HG03196 (cell line): ENCODE results near the gene MBNL3.
"Not testable (repeated sequence)": the region's sequence is repeated elsewhere in the genome, so short reads cannot be mapped to it uniquely, and the experiment has no call there.

Experiments used
- ATAC-seq: cut with Tn5 transposase; IDR thresholded peaks from one replicate; pipeline ENCODE4 v1.9.1; 2021; ENCODE audit not compliant: unreplicated experiment

The MBNL3 gene

DNA sequence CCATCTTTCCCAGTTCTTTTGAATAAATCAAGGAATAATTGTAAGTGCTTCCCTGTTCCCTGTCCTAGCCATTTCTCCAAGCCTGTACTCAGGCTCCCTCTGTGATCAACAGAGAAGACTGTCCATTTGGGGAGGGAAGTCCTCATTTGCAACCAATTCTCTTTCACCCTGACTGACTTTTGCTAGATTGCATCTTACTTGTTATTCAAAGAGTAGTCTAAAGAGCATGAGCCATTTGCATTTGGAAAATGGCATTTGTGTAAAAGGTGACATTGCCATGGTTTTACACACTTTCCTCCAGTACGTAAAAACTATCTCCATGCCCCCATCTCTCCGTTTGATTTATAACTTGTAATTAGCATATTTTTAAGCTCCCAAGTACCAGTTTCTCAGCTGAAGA, 110.6 kb downstream of the MBNL3 start:
- ATAC-seq, result no peak

- ATAC-seq, result no peak
These were observed 112.9 kb downstream of the MBNL3 start for GRCh38 chrX:132375941-132376340.

DNA sequence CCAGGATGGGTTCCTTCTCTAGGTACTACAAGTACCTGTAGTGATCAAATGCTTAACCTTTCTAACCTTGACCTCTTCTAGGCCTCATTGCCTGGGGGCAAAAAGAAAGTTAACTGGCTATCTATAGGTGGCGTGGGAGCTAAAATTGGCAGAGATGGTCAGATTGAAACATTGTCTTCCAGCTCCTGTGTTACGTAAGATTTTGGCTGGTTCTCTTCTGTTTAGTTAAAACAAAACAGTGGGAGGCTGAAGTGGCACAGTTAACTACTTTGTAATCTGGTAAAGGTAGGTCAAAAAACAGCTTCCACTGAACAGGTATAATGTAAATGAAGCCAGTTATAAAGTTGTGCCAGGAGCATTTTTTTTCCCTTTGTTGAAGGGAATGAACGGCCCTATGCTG, 115.2 kb downstream of the MBNL3 start:
- no peak for ATAC-seq

DNA sequence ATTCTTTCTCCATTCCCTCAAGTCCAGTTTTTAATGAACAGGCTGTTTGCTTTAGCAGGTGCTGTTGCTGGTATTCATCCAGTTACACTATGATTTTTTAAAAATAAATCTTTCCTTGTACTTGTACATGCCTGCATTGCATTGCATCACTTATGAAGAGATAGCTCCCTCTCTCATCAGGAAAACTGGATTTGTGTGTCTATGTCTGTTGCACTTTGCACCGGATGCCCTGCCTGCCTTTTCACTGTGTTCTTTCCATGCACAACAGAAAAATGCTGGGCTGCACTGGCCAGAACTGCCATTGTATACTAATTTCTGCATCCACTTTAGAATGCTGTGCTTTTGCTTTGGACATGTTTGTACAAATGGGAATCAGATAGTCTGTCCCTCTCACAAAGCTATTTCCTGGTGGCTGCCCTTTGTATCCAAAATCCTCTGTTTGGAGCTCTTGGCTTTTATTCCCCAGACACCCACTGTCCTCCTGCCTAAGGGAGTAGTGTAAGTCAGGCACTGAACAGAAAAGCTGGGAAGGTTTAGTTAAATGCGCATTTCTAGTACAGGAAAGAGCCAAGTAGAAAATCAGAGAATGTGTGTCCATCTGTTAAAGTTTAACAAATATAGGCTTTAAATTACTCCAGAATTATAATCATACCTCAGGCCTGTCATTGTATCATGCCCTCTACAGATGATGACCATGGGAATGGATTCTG, 119.1 kb downstream of the MBNL3 start:
- no peak for ATAC-seq

DNA sequence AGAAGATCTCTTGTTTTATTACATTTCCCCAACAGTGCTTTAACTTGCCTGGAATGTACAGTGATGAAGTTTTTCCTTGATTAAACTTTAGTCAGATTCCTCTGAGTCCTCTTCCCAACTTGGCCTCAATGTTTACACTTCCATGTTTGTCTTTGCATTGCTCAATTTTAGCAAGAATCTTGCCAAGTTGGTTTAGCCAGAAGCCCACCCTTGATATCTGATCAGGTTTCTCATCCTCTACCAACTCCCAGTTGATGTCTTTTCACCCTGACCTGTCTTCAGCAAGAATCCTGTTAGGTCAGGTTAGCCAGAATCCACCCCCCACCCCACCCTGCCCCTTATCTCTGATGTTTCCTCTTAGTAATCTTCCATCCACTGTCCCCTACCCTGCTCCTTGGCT, 120.9 kb downstream of the MBNL3 start:
- ATAC-seq, result no peak

GRCh38 chrX:132367314-132367713, 121.5 kb downstream of the MBNL3 start:
- no peak for ATAC-seq

- no peak for ATAC-seq
These were observed 123.3 kb downstream of the MBNL3 start for GRCh38 chrX:132365490-132365889.

DNA sequence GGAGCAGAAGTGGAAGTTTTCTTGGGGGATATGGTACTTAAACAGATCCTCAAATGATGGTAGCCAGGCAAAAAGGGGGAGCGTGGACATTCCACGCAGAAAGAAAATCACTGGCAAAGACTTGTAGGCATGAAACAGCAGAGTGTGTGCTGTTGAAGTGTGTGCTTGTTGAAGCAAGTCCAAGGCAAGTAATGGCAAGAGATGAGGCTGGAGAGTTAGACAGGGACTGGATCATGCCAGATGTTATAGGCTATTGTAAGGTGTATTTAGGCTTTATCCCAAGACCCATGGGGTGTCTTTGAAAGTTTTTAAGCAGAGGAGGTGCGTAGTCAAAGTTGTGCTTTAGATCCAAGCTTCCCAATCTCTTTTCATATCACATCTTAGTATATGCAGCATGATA, 124.5 kb downstream of the MBNL3 start:
- no peak for ATAC-seq

- no peak for ATAC-seq
These were observed 135.4 kb downstream of the MBNL3 start for GRCh38 chrX:132353430-132353829.

DNA sequence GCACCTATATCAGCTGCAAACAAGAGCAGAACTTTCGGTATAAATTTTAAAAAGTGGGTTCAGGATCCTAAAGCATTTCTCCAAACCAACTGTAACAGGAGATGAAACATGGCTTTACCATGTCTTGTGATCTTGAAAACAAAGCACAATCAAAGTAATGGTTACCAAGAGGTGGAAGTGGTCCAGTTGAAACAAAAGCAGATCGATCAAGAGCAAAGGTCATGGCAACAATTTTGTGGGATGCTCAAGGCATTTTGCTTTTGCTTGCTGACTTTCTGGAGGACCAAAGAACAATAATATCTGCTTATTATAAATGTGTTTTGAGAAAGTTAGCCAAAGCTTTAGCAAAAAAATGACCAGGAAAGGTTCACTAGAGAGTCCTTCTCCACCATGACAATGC, 152.7 kb downstream of the MBNL3 start:
- ATAC-seq, result no peak

DNA sequence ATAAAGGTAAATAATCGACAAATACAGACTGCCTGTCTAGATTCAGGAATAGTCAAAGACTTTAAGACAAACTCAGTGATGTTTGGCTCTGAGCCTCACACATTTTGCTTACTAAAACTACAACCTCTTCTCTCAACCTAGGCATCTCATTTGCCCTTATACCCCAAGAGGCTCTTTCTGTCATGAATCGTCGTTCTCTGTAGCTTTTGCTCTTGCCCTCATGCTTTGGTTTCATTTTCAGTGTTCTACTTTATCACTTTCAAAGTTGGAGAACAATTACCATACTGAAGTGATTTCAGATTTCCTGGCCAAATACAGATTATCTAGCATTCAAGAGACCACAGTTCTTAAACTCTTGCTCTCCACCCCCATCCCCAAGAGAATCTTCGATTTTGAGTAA, 155.5 kb downstream of the MBNL3 start:
- ATAC-seq, result no peak

DNA sequence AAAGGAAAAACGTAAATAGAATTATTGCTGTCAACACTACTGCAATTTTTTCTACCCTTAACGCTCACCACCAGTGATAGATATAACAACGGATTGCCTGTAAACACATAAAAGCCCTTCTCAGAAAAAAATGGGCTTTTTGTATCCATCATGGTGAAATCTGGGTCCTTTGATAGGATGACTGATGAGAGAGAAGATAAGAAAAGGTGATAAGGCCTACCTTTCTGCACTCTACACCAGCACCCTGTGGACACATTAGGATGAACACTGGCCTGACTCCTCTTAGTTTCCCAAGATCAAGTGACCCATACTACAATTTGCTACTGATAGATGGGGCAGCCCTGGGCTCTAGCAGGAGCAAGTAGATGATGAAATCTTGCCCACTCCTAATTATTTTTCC, 157.3 kb downstream of the MBNL3 start:
- ATAC-seq, result no peak

DNA sequence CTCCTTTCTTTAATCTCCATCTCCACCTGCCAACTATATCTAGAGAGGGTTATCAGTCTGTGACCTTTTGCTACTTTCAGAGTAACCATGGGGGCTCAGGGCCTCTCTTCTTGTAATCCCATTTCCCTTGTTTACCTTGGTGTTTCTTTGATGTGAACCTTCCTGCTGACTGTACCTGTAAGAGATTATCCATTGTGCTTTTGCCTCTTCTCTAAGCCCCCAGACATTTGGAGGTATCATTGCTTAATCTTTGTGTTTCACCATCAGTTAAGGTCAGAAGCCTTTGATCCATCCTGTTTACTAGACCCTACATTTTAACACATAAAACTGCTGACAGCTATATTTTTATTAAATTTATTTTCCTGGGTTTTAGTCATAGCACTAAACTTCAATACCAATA, 157.8 kb downstream of the MBNL3 start:
- ATAC-seq, result no peak

DNA sequence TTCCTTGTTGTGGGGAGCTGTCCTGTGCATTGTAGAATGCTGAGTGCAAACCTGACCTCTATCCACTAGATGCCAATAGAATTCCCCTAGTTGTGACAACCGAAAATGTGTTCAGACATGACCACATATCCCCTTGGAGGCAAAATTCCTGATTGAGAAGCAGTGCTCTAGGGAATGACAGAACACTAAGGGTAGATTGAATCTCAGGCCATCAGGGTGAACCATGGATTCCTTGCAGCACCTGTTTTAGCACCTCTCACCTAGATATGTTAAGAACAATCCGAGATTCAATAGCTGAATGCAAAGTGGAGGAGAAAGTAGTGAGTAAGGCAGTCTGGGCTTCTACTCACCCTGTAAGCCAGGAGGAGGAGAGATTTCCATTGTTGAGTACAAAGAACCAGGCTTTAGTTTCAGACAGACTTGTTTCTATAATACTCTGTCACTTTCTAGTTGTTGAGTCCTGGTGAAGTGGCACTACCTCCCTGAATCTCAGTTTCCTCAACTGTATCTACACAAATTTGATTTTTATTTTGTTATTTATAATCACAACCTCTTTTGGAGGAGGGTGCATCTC, 158.6 kb downstream of the MBNL3 start:
- no peak for ATAC-seq

- ATAC-seq, result not testable (repeated sequence)
These were observed 161.9 kb downstream of the MBNL3 start for GRCh38 chrX:132326960-132327359.
